ENCODE data around the gene OTOF. TPM values are rescaled to one million over a fixed set of nuclear protein-coding genes. Genes with fewer than 3 reads are reported as not detected.

OTOF gene
- total RNA-seq, 1 donor from 2014 or later, result not detected

- no peak for DNase-seq (ENCODE audit: low spot score in 2 of 2)
- H3K27ac ChIP-seq, result no peak overlapping the region
- no peak overlapping the region for H3K4me3 ChIP-seq
- H3K4me1 ChIP-seq, result no peaks in the 10 kb centered on the region
- H3K9me3 ChIP-seq, result no peaks in the 10 kb centered on the region
- no peak for TF ChIP-seq CTCF (IDR thresholded peaks at IDR 0.05)
- H3K27me3 ChIP-seq, result no peaks in the 10 kb centered on the region
- intact Hi-C loops (cut with DNase I), result no loop called here
- no peaks in the 10 kb centered on the region for H3K36me3 ChIP-seq
Observed at GRCh38 chr2:26479789-26480565, 2.1 kb upstream of the OTOF start.

GRCh38 chr2:26479131-26479788 is 1.3 kb upstream of the OTOF start:
- no peak for TF ChIP-seq CTCF (IDR thresholded peaks at IDR 0.05)
- Histone ChIP-seq H3K4me3 (no peak overlapping the region), H3K36me3 (no peaks in the 10 kb centered on the region), H3K27ac (no peak overlapping the region), H3K27me3 (no peaks in the 10 kb centered on the region), H3K9me3 (no peaks in the 10 kb centered on the region), H3K4me1 (no peaks in the 10 kb centered on the region)
- DNase-seq (ENCODE audit: low spot score in 2 of 2), result no peak
- intact Hi-C loops (cut with DNase I), result no loop called here

- Histone ChIP-seq H3K9me3 (no peaks in the 10 kb centered on the region), H3K36me3 (no peaks in the 10 kb centered on the region), H3K27me3 (no peaks in the 10 kb centered on the region), H3K4me1 (no peaks in the 10 kb centered on the region), H3K4me3 (no peak overlapping the region), H3K27ac (no peak overlapping the region)
- intact Hi-C loops (cut with DNase I), result no loop called here
- no peak for TF ChIP-seq CTCF (IDR thresholded peaks at IDR 0.05)
- no peak for DNase-seq (ENCODE audit: low spot score in 2 of 2)
Observed at GRCh38 chr2:26478366-26478765, 442 bp upstream of the OTOF start.

- no peak overlapping the region for H3K4me3 ChIP-seq
- H3K4me1 ChIP-seq, result no peaks in the 10 kb centered on the region
- H3K9me3 ChIP-seq, result no peaks in the 10 kb centered on the region
- H3K27ac ChIP-seq, result no peak overlapping the region
- H3K27me3 ChIP-seq, result no peaks in the 10 kb centered on the region
- TF ChIP-seq CTCF (IDR thresholded peaks at IDR 0.05), result no peak
- H3K36me3 ChIP-seq, result no peaks in the 10 kb centered on the region
- DNase-seq (ENCODE audit: low spot score in 2 of 2), result no peak
- intact Hi-C loops (cut with DNase I), result no loop called here
Observed at GRCh38 chr2:26477126-26477910, 606 bp downstream of the OTOF start.

- no peak overlapping the region for H3K4me3 ChIP-seq
- no peaks in the 10 kb centered on the region for H3K9me3 ChIP-seq
- DNase-seq (ENCODE audit: low spot score in 2 of 2), result no peak
- intact Hi-C loops (cut with DNase I), result no loop called here
- no peak for TF ChIP-seq CTCF (IDR thresholded peaks at IDR 0.05)
- H3K27ac ChIP-seq, result no peak overlapping the region
- H3K4me1 ChIP-seq, result no peaks in the 10 kb centered on the region
- no peaks in the 10 kb centered on the region for H3K36me3 ChIP-seq
- H3K27me3 ChIP-seq, result no peaks in the 10 kb centered on the region
Observed at GRCh38 chr2:26475832-26476501, 2.0 kb downstream of the OTOF start.
